GM12872 (cell line): ENCODE measurements around the gene PEA15.

Experiments used
- TF ChIP-seq, protein P1 (sequence below): IDR thresholded peaks from 3 replicates; pipeline ENCODE4 v1.5.1; 2011; ENCODE audit warnings: low read depth, mild to moderate bottlenecking, low read length, moderate library complexity; ENCODE audit not compliant: insufficient read depth

PEA15 gene

GRCh38 chr1:160264795-160265307 is 59.7 kb downstream of the PEA15 start:
- TF ChIP-seq, protein P1, sequence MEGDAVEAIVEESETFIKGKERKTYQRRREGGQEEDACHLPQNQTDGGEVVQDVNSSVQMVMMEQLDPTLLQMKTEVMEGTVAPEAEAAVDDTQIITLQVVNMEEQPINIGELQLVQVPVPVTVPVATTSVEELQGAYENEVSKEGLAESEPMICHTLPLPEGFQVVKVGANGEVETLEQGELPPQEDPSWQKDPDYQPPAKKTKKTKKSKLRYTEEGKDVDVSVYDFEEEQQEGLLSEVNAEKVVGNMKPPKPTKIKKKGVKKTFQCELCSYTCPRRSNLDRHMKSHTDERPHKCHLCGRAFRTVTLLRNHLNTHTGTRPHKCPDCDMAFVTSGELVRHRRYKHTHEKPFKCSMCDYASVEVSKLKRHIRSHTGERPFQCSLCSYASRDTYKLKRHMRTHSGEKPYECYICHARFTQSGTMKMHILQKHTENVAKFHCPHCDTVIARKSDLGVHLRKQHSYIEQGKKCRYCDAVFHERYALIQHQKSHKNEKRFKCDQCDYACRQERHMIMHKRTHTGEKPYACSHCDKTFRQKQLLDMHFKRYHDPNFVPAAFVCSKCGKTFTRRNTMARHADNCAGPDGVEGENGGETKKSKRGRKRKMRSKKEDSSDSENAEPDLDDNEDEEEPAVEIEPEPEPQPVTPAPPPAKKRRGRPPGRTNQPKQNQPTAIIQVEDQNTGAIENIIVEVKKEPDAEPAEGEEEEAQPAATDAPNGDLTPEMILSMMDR, result no peak
